ENCODE measurements around the gene ARHGAP28. TPM values are rescaled to one million over a fixed set of nuclear protein-coding genes. Genes with fewer than 3 reads are reported as not detected.
A peak's percentile ranks its signal among the peaks of the same experiment; 100 is the strongest.

The ARHGAP28 gene
- total RNA-seq, 2 donors from 2014 or later, result 20.3 to 22.6 TPM

- Histone ChIP-seq H3K27ac (peak overlapping the region in 1 of 2 donors; percentile 35), H3K9me3 (no peaks in the 10 kb centered on the region), H3K4me1 (replicated peaks) (no peaks in the 10 kb centered on the region), H3K27me3 (replicated peaks; ENCODE audit: insufficient read depth) (no peaks in the 10 kb centered on the region), H3K36me3 (no peaks in the 10 kb centered on the region), H3K4me3 (no peak overlapping the region)
- TF ChIP-seq POLR2AphosphoS5 (IDR thresholded peaks at IDR 0.05) (peak; percentile 39), CTCF (IDR thresholded peaks at IDR 0.05) (no peak)
- 20% methylated on average over 2 of the region's 2 CpGs for WGBS
- DNase-seq (ENCODE audit: low spot score), result no peak
- intact Hi-C loops (cut with DNase I), result no loop called here
Observed at GRCh38 chr18:6775702-6776101, 46.2 kb downstream of the ARHGAP28 start.

- DNase-seq (ENCODE audit: low spot score), result no peak
- Histone ChIP-seq H3K4me1 (replicated peaks) (no peaks in the 10 kb centered on the region), H3K36me3 (no peaks in the 10 kb centered on the region), H3K27me3 (replicated peaks; ENCODE audit: insufficient read depth) (no peaks in the 10 kb centered on the region), H3K9me3 (no peaks in the 10 kb centered on the region), H3K4me3 (no peak overlapping the region), H3K27ac (peak overlapping the region in 1 of 2 donors; percentile 35)
- TF ChIP-seq CTCF (IDR thresholded peaks at IDR 0.05), result no peak
- no peak for TF ChIP-seq POLR2AphosphoS5 (IDR thresholded peaks at IDR 0.05)
- TF ChIP-seq POLR2A (IDR thresholded peaks at IDR 0.05), result no peak
- 40% methylated on average over 7 of the region's 7 CpGs for WGBS
- intact Hi-C loops (cut with DNase I), result no loop called here
Observed at GRCh38 chr18:6776188-6776587, 46.7 kb downstream of the ARHGAP28 start.

- intact Hi-C loops (cut with DNase I), result no loop called here
- Histone ChIP-seq H3K27ac (no peak overlapping the region), H3K4me1 (replicated peaks) (no peaks in the 10 kb centered on the region), H3K9me3 (no peaks in the 10 kb centered on the region), H3K4me3 (no peak overlapping the region), H3K36me3 (no peaks in the 10 kb centered on the region), H3K27me3 (replicated peaks; ENCODE audit: insufficient read depth) (no peaks in the 10 kb centered on the region)
- 95% methylated on average over 3 of the region's 3 CpGs for WGBS
- DNase-seq (ENCODE audit: low spot score), result no peak
- no peak for TF ChIP-seq CTCF (IDR thresholded peaks at IDR 0.05)
- TF ChIP-seq POLR2AphosphoS5 (IDR thresholded peaks at IDR 0.05), result no peak
- no peak for TF ChIP-seq POLR2A (IDR thresholded peaks at IDR 0.05)
Observed at GRCh38 chr18:6777509-6777908, 48.0 kb downstream of the ARHGAP28 start.

GRCh38 chr18:6778459-6779247 is 49.1 kb downstream of the ARHGAP28 start:
- H3K4me3 ChIP-seq, result no peak overlapping the region
- no peaks in the 10 kb centered on the region for H3K36me3 ChIP-seq
- no peaks in the 10 kb centered on the region for H3K9me3 ChIP-seq
- intact Hi-C loops (cut with DNase I), result no loop called here
- no peaks in the 10 kb centered on the region for H3K27me3 ChIP-seq (replicated peaks; ENCODE audit: insufficient read depth)
- no peak overlapping the region for H3K27ac ChIP-seq
- TF ChIP-seq CTCF (IDR thresholded peaks at IDR 0.05) (no peak), POLR2AphosphoS5 (IDR thresholded peaks at IDR 0.05) (no peak), POLR2A (IDR thresholded peaks at IDR 0.05) (no peak)
- WGBS, result 95% methylated on average over 5 of the region's 5 CpGs
- DNase-seq (ENCODE audit: low spot score), result no peak
- no peaks in the 10 kb centered on the region for H3K4me1 ChIP-seq (replicated peaks)

- H3K27me3 ChIP-seq (replicated peaks; ENCODE audit: insufficient read depth), result no peaks in the 10 kb centered on the region
- 37% methylated on average over 7 of the region's 7 CpGs for WGBS
- no peaks in the 10 kb centered on the region for H3K4me1 ChIP-seq (replicated peaks)
- no peaks in the 10 kb centered on the region for H3K9me3 ChIP-seq
- H3K36me3 ChIP-seq, result no peaks in the 10 kb centered on the region
- no peak for TF ChIP-seq CTCF (IDR thresholded peaks at IDR 0.05)
- TF ChIP-seq POLR2A (IDR thresholded peaks at IDR 0.05), result no peak
- no peak for TF ChIP-seq POLR2AphosphoS5 (IDR thresholded peaks at IDR 0.05)
- H3K4me3 ChIP-seq, result no peak overlapping the region
- intact Hi-C loops (cut with DNase I), result loop anchor here (5.0 to 10.0 kb wide), 2 partner anchors 49 to 236 kb away; no protein-coding TSS in a partner anchor
- no peak for DNase-seq (ENCODE audit: low spot score)
- H3K27ac ChIP-seq, result no peak overlapping the region
Observed at GRCh38 chr18:6781142-6781714, 51.7 kb downstream of the ARHGAP28 start.

Data from prostate gland (tissue), 2 donors.